G401 (cell line): ENCODE data around the gene FMN1. TPM values are rescaled to one million over a fixed set of nuclear protein-coding genes. Genes with fewer than 3 reads are reported as not detected.

Source experiments
- DNase-seq: peaks from one replicate; pipeline ENCODE4 v3.0.0-alpha.2; 2015; ENCODE audit warnings: low spot score
- in situ Hi-C: cut with HindIII; loops from 2 replicates; pipeline ENCODE4 v1.10.0; 2016; ENCODE audit warnings: low sequenced_read_pairs, mixed read lengths
- total RNA-seq: library from RNA; depleted of rRNA; stranded (reverse); fragments of >200 nt; shearing (Covaris generic); gene quantifications from 2 replicates; pipeline ENCODE4 v1.2.3, GENCODE V29; 2014

The FMN1 gene
- total RNA-seq, 1 experiment from 2014 or later = not detected

- in situ Hi-C loops = no loop called here
- no peak for DNase-seq
These were observed 271.3 kb downstream of the FMN1 start for GRCh38 chr15:32923176-32923575.

GRCh38 chr15:32922541-32922940, 272.0 kb downstream of the FMN1 start:
- no peak for DNase-seq
- in situ Hi-C loops = no loop called here

- in situ Hi-C loops = no loop called here
- DNase-seq = no peak
These were observed 274.6 kb downstream of the FMN1 start for GRCh38 chr15:32919749-32920414.

GRCh38 chr15:32918547-32918946, 276.0 kb downstream of the FMN1 start:
- DNase-seq = no peak
- in situ Hi-C loops = no loop called here

GRCh38 chr15:32910839-32911238, 283.7 kb downstream of the FMN1 start:
- no peak for DNase-seq
- in situ Hi-C loops = no loop called here

GRCh38 chr15:32909431-32909830, 285.1 kb downstream of the FMN1 start:
- in situ Hi-C loops = no loop called here
- no peak for DNase-seq

GRCh38 chr15:32908872-32909271, 285.6 kb downstream of the FMN1 start:
- DNase-seq = no peak
- in situ Hi-C loops = no loop called here

- in situ Hi-C loops = no loop called here
These were observed 286.2 kb downstream of the FMN1 start for GRCh38 chr15:32908135-32908801.

GRCh38 chr15:32905481-32905880, 289.0 kb downstream of the FMN1 start:
- in situ Hi-C loops = no loop called here
- no peak for DNase-seq

More at GRCh38 chr15:32908135-32908801, 286.2 kb downstream of the FMN1 start:
- DNase-seq = no peak

- in situ Hi-C loops = no loop called here
- DNase-seq = no peak
These were observed 290.1 kb downstream of the FMN1 start for GRCh38 chr15:32904448-32904847.

GRCh38 chr15:32903591-32904290, 290.8 kb downstream of the FMN1 start:
- in situ Hi-C loops = no loop called here
- DNase-seq = no peak

- DNase-seq = no peak
- in situ Hi-C loops = no loop called here
These were observed 292.5 kb downstream of the FMN1 start for GRCh38 chr15:32901995-32902394.

GRCh38 chr15:32901192-32901591, 293.3 kb downstream of the FMN1 start:
- in situ Hi-C loops = no loop called here
- no peak for DNase-seq

- in situ Hi-C loops = no loop called here
- no peak for DNase-seq
These were observed 295.4 kb downstream of the FMN1 start for GRCh38 chr15:32899126-32899596.

- in situ Hi-C loops = no loop called here
- no peak for DNase-seq
These were observed 296.1 kb downstream of the FMN1 start for GRCh38 chr15:32898414-32898813.

- in situ Hi-C loops = no loop called here
- DNase-seq = no peak
These were observed 301.1 kb downstream of the FMN1 start for GRCh38 chr15:32893421-32893820.

GRCh38 chr15:32889214-32889613, 305.3 kb downstream of the FMN1 start:
- DNase-seq = no peak
- in situ Hi-C loops = no loop called here

GRCh38 chr15:32888221-32888761, 306.2 kb downstream of the FMN1 start:
- no peak for DNase-seq
- in situ Hi-C loops = no loop called here

- in situ Hi-C loops = no loop called here
- DNase-seq = no peak
These were observed 307.4 kb downstream of the FMN1 start for GRCh38 chr15:32887090-32887489.

- in situ Hi-C loops = no loop called here
These were observed 308.1 kb downstream of the FMN1 start for GRCh38 chr15:32886459-32886858.

More at GRCh38 chr15:32886459-32886858, 308.1 kb downstream of the FMN1 start:
- DNase-seq = no peak
